Iris pigment epithelial cell (primary cell): Measurements from ENCODE around the gene RIOK3.

Source experiments
- DNase-seq: peaks from one replicate; pipeline ENCODE4 v3.0.0-alpha.2; 2011; ENCODE audit warnings: low read depth

Gene RIOK3

DNA sequence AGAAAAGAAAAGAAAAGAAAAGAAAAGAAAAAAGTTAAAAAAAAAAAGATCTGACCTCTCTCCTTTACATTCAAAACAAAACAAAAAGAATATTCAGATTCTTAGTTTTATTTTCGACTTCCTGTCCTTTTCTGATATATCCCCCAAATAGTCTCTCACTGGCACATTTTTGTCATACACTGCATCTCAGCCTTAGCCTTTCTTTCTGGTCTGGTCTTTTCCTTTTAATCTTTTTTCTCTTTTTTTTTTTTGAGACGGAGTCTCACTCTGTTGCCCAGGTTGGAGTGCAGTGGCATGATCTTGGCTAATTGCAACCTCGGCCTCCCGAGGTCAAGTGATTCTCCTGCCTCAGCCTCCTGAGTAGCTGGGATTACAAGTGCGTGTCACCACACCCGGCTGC lies 1.6 kb upstream of the RIOK3 start:
- no peak for DNase-seq

DNA sequence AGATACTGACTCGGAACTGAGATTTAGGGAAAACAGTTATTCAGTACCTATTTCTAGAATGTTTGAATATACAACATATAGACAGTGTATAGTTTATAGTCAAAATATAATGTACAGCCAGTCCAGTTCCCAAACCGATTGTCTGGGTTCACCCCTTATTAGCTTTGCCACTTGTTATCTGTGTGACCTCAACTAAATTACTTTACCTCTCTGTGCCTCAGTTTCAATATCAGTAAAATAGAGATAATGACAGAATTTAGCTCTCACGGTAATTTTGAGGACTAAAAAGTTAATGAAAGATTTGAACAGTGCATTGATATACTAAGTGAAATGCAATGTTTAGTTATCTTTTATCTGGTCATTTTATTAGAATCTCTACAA lies 750 bp upstream of the RIOK3 start:
- no peak for DNase-seq

DNA sequence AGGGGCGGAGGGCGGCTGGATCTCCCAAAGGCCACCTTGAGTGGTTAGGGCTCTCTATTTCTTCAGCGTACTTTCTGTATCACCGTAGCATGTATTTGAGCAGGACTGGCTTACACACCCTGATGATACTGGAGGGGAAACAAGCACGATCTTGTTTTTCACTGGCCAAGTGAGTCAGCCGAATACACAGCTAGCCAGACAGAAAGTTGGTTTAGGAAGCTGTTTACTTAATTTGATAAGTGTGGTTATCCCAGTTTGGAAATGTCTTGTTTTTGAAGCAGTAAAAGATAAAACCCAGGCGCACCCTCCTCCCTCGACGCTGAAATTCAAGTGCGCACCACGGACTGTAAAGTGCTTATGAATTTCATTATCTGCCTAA lies 582 bp downstream of the RIOK3 start:
- peak; percentile 82 for DNase-seq

DNA sequence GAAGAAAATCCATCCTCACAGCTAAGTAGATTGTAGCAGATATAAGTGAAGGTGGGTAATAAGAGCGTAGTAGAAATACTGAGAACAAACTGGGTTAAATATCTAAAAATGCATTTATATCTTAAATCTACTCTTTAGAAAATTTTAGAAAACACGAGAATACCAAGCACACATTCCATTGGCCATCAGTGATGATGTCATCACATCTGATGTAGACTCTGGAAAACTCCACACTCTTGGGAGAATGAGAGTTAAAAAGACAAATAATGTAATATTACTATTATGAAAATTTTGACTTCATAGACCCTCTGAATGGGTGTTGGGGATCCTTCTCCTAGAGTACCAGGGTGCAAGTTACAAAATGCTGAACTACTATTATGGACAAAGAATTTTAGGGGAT lies 3.7 kb downstream of the RIOK3 start:
- DNase-seq = no peak

DNA sequence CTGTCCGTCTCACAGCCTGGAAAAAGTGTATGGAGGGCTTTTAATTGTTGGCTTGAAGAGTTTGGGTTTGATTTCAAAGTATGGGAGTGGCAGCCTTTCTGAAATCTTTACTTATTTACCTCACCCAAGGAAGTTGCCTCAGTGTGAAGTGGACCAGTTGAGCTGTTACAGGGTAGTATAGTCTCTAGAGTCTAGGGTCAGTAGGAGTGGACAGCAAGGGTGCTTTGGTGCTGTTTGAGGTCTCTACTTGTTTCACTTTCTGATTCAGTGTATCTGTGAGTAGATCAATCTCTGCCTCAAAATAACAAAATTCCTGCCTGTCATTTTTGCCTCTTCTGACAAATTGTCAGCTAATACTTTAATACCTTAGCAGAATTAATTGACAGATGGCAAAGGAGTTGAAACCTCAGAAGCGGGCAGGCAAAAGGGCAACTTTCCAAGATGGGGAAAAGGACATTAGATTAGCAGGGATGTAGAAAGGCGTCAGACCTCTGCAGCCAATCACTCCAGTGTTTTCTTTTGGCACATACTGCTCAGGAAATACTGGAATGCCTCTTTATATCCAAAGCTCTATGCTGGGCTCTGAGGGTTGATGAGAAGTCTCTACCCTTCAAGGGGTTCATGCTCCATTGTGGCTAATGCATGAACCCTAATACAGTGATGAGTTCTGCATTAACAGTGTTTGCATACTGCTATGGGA lies 5.9 kb downstream of the RIOK3 start:
- peak; percentile 25 for DNase-seq

DNA sequence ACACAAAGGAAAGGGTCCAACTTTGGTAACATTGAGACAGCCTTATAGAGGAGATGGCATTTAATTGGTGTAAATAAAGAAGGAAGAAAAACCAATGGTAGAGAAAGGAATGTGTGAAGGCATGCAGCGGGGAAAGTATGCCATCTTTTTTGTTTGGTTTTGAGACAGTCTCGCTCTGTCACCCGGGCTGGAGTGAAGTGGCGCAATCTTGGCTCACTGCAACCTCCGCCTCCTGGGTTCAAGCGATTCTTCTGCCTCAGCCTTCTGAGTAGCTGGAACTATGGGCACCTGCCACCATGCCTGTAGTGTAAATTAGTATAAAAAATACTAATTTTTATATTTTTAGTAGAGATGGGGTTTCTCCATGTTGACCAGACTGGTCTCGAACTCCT lies 6.4 kb downstream of the RIOK3 start:
- DNase-seq = no peak

DNA sequence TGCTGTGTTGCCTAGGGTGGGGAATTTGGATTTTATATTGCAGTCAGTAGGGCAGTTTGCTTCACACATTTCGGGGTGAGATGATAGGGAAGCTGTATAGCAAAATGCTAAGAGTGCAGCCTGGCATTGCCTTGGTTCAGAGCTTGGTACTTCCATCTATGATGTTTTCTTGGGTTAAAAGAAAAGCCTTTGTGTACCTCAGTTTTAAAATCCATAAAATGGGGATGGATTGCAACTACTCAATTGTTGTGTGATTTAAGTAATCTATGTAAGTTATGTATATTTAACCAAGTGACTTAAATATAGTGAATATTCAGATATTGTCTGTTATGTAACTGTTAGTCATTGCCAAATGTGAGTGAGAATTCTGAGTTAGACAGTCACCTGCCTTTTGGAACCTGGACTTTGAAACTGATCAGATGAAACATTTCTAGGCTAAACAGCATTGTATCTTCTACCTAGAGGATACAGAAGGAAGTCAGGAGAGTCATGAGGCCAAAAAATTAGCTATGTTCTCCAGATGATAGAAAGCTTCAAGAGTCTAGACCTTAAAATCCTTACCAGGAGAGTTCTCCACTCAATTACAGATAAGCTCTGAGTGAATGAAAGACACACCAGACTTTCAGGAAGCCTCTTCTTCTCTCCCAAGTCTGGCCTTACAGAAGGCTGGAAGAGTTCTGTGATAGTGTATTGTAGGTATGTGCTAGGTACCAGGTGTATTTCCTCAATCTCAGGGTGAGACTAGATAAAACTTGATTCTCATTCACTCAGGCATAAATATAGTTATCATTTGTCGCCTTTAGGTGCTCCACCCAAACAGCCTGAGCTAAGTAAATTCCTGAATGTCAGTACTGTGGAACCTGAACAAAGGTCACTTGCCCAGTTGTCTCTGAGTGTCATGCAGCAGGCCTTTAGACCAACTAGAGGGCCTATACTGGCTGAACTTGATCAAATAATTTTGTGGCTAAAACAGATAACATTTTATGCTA lies 7.5 kb downstream of the RIOK3 start:
- DNase-seq = no peak

DNA sequence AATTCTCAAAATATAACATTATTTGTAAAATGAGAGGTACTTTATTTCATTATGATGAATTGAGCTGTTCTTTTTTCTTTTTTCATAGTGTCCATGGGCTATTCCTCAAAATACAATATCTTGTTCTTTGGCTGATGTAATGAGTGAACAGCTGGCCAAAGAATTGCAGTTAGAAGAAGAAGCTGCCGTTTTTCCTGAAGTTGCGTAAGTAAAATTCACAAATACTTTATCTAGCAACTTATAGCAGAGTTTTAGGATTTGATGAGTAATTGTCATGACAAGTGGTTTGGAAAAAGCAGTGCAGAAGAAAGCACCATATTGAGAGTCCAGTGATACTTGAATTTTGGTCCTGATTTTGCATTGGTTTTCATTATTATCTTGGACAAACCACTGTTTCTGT lies 9.8 kb downstream of the RIOK3 start:
- peak; percentile 37 for DNase-seq

DNA sequence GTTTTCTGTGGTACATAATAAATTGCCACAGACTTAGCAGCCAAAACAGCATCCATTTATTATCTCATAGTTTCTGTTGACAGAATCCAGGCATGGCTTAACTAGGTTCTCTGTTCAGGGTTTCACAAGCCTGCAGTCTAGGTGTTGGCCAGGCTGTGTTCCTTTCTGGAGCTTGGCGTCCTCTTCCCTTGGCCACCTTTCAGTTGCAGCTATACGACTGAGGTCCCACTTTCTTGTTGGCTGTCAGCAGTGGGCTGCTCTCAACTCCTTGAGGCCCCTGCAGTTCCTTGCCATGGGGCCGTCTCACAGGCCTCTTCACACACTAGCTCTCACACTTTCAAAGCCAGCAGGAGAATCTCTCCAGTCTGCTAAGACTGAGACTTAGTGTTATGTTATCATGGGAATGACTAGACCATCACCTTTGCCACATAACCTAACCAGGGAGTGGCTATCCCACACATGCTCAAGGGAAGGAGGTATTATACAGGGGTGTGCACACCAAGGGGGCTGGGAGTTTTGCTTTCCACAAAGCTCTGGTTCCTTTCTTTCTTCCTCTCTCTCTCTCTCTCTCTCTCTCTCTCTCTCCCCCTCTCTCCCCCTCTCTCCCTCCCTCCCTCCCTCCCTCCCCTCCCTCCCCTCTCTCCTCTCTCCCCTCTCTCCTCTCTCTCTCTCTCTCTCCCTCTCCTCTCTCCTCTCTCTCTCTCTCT lies 15.8 kb downstream of the RIOK3 start:
- DNase-seq = no peak

DNA sequence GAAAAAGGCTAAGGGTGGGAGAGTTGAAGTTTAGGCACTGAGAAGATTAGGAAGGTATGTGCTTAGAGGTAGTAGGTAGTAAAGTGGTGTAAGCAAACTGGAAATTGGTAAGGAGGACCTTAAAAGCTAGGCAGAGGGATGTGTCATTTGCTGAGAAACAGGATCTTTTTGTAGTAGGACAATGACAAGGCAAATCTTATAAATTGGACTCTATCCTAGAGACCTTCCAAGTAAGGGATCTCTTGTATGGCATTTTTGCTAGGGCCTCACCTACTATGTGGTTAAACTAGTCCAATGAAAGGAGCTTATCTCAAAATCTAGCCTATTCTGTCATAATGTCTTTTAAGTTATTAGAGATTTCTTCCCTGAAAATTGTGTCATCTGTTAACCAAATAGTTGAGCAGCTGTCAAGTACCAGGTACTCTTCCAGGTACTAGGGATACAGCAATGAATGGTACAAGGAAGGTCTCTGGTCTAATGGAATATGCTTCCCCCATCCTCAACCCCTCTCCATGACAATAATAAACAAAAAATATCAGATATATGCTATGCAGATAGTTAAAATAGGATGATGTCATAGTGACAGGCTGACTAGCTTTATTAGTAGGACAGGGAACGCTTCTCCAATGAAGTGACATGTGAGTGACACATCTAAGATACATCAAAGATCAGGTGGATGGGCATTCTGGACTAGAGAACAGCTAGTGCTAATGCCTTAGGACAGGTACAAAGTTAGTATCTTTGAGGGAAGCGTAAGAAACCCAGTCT lies 17.7 kb downstream of the RIOK3 start:
- no peak for DNase-seq

DNA sequence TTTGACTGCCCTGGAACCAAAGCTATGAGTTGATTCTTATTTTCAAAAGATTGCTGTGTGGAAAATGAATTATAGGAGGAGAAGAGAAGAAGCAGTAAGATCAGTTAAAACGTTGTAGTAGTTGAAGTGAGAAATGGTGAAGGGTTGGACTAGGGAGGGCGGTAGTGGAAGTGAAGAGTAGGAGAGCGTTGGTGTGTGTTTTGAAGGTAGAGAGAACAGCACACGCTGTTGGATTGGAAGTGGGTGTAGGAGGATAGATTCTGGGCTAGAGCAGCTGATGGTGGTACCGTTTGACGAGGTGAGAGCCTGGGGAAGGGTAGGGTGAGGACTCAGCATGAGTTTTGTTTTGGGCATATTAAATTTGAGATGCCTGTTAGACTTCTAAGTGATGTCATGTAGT lies 18.4 kb downstream of the RIOK3 start:
- no peak for DNase-seq

DNA sequence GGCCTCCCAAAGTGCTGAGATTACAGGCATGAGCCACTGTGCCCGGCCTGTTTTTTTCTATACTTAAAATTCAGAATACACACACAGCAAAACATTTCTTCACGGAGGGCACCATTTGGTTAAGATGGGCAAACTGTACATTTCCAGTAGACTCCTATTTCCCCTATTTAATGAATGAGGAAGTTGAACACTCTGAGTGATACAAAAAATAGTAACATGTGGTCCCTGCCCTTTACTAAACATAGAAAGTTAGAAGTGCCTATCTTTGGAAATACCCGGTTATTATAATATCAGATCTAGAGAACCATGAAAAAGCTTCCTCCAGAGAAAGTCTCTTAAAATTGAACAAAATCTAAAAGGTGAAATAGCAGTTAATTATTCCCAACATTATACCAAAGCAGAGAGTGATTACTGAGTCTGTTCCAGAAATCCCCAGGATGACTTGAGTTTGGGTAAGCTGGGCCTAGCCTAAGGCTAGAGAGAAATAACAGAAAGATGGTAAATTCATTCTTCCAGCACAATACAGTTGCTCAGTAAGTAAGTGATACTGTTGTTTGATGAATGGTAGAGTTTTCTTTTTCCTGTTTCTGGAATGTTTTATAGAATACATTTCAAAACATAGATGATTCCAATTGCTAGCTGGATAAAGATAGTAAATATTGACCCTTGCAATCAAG lies 26.9 kb downstream of the RIOK3 start:
- DNase-seq = no peak

DNA sequence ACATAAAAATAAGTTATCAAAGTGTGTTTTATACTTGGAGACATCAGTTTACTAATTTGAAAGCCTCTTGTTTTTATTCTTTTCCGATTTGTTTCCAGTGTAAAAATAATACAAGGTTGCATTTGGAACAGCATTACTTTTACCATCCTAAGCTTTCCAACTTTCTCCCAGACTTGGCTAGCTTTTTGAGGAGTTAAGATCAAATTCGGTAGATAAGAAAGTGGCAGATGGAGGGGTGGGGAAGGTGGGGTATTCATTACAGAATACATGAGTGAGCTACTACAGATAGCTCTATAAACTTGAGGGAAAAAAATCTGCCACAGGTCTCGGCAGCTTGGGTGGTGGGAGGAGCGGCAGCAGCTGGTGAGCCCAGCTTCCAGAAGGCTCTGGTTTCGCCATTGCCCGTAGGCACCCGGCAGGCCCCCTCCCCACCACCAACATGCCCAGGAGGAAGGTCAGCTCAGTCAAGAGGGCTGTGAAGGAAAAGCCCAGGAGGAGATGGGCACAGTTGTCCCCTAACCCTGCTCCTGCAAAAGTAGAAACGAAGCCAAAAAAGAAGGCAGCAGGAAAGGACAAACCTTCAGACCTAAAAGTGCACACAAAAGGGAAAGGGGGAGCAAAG lies 31.6 kb downstream of the RIOK3 start:
- DNase-seq = no peak

DNA sequence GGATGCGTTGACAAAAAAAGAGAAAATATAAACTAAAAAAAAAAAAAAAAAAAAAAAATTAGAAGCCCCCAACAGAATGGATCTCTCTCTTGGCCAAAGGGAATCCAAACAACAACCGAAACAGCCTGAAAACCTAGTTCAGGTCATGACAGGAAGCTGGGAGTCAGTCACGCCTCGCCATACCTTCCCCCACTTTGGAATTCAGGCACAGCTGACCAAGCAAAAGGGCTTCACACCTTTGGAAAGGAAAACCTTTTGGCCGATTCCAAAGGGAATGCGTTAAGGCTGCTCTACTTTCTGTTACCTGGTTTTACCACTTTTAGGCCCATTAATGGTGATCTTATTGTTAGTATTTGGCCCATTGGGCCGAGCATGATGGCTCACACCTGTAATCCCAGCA lies 32.3 kb downstream of the RIOK3 start:
- DNase-seq = no peak

DNA sequence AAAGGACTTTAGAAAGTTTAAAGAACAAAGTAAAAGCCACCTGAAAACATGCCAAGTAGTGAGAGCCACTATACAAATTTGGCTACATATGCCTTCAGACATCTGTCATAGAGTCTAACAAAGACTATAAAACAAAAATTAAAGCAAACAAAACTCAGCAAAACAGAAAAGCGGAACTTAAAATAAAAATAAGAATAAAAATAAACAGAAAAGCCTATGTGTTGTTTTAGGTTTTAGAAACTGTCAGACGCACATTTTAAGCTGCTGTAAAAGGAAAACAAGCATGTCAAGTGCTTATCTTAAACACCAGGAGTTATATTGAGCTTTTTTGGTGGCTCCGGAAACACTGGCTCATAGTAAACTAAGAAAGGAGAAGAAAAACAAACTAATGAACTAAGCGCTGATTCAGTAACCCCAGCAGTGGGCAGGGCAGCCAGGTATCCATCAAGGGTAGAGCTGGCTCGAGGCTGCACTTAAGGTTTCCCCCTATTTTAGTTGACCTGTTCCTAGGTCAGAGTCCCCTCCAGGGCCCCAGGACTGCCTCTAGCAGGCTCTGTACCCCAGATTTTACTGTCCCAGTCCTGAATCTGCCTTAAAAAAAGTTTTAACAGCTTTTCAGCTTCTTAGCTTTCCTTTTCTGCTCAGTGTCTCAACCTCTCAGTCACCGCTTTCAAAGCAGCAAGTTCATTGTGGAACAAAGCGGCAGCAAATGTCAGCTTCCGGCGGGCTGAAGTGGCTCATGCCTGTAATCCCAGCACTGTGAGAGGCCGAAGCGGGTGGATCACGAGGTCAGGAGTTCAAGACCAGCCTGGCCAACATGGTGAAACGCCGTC lies 34.9 kb downstream of the RIOK3 start:
- DNase-seq = peak; percentile 45

DNA sequence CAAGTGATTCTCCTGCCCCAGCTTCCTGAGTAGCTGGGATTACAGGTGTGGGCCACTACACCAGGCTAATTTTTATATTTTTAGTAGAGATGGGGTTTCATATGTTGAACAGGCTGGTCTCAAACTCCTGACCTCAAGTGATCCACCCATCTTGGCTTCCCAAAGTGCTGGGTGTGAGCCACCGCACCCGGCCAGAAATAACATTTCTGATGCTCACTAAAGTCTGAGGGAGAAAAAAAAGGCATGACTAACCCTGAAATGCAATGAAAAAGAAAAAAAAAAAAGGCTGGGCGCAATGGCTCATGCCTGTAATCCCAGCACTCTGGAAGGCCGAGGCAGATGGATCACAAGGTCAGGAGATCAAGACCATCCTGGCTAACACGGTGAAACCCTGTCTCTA lies 36.5 kb downstream of the RIOK3 start:
- DNase-seq = peak; percentile 26

DNA sequence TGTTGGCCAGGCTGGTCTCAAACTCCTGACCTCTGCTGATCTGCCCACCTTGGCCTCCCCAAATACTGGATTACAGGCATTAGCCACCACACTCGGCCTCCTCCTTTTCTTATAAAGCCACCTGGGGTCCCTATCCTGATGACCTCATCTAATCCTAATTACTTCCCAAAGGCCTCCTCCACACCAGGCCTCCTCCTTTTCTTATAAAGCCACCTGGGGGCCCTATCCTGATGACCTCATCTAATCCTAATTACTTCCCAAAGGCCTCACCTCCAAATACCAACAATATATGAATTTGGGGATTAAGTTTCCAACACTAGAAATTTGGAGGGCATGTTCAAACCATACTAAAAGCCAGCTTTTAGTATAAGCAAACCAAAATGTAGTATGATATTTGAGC lies 40.6 kb downstream of the RIOK3 start:
- DNase-seq = no peak

DNA sequence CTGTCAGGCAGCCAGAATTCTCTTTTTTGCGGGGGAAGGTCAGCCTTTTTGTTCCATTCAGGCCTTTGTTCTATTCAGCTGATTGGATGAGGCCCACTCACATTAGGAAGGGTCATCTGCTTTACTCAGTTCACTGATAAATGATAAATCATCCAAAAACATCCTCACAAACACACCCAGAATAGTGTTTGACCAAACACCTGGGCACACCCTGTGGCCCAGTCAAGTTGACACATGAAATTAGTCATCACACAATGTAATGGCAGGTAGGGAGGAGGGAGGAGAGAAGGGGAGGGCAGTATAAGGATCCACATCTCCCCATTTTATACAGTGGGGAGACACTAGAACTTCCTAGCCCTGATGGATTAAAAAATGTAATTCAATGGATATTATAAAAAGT lies 41.9 kb downstream of the RIOK3 start:
- DNase-seq = no peak

DNA sequence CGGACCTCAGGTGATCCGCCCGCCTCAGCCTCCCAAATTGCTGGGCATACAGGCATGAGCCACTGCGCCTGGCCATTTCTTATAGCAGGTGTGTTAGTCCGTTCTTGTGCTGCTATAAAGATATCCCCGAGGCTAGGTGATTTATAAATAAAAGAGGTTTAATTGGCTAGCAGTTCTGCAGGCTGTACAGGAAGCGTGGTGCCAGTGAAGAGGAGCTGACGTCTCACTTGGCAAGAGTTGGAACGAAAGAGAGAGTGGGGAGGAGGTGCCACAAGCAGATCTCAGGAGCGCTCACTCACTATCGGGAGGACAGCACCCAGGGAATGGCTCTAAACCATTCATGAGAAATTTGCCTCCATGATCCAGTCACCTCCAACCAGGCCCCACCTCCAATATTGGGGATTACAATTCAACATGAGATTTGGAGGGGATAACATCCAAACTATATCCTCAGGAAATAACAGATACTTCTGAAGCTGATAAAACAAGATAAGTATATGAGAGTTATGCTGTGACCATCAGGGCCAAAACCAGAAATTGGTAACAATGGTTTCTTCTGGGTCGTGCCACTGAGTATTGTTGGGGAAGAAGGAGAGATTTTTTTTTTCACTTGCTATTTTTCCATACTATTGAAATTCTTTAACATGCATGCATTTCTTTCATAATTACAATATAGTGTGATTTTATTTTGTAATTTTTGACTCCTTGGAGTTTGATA lies 42.8 kb downstream of the RIOK3 start:
- no peak for DNase-seq
